ENCODE results near the gene EXOC1L. TPM values are rescaled to one million over a fixed set of nuclear protein-coding genes. Genes with fewer than 3 reads are reported as not detected.
A peak's percentile ranks its signal among the peaks of the same experiment; 100 is the strongest.

Gene EXOC1L
- total RNA-seq, 1 donor from 2014 or later = not detected

DNA sequence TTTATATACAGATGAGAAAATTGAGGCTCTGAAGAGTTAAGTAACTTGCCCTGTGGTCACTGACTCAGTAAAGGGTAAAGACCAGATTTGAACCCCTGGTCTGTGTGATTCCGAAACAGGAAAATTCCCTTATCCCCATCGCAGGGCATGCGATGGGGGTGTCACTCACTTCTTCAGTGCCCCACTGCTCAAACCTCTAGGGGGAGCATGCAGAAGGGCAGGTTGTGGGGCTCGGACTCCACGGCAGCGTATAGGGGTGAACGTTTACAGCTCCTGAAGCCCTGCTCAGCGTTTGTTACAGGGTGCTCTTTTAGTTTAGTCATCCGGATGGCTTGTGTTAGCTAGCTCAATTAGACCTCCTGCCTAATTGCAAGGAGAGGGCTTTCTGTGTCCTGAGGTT lies 30.1 kb downstream of the EXOC1L start:
- TF ChIP-seq, protein P1, sequence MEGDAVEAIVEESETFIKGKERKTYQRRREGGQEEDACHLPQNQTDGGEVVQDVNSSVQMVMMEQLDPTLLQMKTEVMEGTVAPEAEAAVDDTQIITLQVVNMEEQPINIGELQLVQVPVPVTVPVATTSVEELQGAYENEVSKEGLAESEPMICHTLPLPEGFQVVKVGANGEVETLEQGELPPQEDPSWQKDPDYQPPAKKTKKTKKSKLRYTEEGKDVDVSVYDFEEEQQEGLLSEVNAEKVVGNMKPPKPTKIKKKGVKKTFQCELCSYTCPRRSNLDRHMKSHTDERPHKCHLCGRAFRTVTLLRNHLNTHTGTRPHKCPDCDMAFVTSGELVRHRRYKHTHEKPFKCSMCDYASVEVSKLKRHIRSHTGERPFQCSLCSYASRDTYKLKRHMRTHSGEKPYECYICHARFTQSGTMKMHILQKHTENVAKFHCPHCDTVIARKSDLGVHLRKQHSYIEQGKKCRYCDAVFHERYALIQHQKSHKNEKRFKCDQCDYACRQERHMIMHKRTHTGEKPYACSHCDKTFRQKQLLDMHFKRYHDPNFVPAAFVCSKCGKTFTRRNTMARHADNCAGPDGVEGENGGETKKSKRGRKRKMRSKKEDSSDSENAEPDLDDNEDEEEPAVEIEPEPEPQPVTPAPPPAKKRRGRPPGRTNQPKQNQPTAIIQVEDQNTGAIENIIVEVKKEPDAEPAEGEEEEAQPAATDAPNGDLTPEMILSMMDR (conservative IDR thresholded peaks at IDR 0.05) = no peak
- Mint-ChIP-seq H3K36me3 (ENCODE audit: low read depth) (peaks cover 4% of the 10 kb centered on the region), H3K27ac (ENCODE audit: unreplicated experiment) (no peak overlapping the region), H3K4me1 (no peaks in the 10 kb centered on the region), H3K4me3 (no peak overlapping the region), H3K9me3 (peaks cover 5% of the 10 kb centered on the region), H3K27me3 (ENCODE audit: low read depth) (peaks cover 48% of the 10 kb centered on the region)
- DNase-seq (ENCODE audit: low read depth, low spot score) = no peak

GRCh38 chr4:55851885-55852284 lies 32.3 kb downstream of the EXOC1L start:
- Mint-ChIP-seq H3K4me3 (no peak overlapping the region), H3K27me3 (ENCODE audit: low read depth) (peaks cover 48% of the 10 kb centered on the region), H3K9me3 (peaks cover 5% of the 10 kb centered on the region), H3K27ac (ENCODE audit: unreplicated experiment) (no peak overlapping the region), H3K36me3 (ENCODE audit: low read depth) (peaks cover 4% of the 10 kb centered on the region), H3K4me1 (no peaks in the 10 kb centered on the region)
- no peak for DNase-seq (ENCODE audit: low read depth, low spot score)
- TF ChIP-seq, protein P1 (conservative IDR thresholded peaks at IDR 0.05) = no peak

DNA sequence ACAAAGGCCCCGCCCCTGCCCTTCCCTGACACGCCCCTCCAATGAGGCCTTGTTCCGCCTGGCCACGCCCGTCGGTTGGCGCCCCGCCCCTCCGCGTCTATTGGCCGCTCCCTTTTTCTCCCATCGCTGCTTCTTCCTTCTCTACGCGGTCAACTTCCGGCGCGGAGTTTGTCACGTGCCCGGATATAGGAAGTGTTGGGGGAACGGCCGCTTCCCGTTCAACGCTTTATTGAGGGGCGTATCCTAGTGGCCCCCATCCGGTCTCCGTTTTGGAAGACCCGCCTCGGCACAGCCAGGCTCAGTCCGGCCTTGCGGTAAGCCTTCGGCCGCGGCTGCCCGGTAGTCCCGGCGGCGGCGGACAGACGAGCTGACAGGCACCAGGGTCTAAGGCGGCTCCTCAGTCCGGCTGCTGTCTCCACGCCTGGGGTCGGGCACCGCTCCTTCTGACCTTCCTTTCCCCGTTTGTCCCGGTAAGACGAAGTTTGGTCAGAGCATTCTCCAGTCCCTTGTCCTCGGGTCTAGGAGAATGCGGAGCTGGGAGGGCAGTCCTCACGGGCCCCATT lies 34.0 kb downstream of the EXOC1L start, which contains the start of gene EXOC1:
Gene EXOC1, plus strand, starts transcription at position 165 of the 563 bp plus-strand sequence. CDS start 4,676 bp downstream, outside the sequence.
- Mint-ChIP-seq H3K27me3 (ENCODE audit: low read depth) (peaks cover 43% of the 10 kb centered on the region), H3K4me3 (peak within 1 kb of the TSS; percentile 20)

DNA sequence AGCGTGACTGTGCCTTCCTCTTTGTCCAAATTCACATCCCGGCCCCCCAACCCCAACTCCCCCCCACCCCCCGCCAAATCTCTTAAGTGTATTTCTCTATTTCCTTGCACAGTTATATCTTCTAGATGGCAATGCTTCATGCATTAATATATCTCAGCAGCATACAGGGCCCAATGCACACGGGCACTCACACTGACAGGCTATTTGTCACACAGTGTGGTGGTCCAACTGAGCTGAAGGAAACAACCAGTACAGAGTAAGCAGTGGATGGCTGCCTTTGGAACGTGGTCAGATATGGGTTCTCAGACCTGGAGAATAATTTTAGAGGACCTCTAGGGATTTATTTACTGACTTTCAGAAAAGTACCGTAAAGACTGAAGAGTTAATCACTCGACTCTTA lies 34.5 kb downstream of the EXOC1L start:
- H3K27me3 Mint-ChIP-seq (ENCODE audit: low read depth) = peaks cover 39% of the 10 kb centered on the region
- no peak overlapping the region for H3K4me3 Mint-ChIP-seq
- H3K36me3 Mint-ChIP-seq (ENCODE audit: low read depth) = peaks cover 4% of the 10 kb centered on the region
- H3K4me1 Mint-ChIP-seq = no peaks in the 10 kb centered on the region
- peaks cover 5% of the 10 kb centered on the region for H3K9me3 Mint-ChIP-seq
- no peak overlapping the region for H3K27ac Mint-ChIP-seq (ENCODE audit: unreplicated experiment)
- TF ChIP-seq, protein P1 (conservative IDR thresholded peaks at IDR 0.05) = no peak
- DNase-seq (ENCODE audit: low read depth, low spot score) = no peak

More for the DNA sequence above, 34.0 kb downstream of the EXOC1L start, which contains the start of gene EXOC1:
- Mint-ChIP-seq H3K4me1 (no peaks in the 10 kb centered on the region), H3K27ac (ENCODE audit: unreplicated experiment) (peak within 1 kb of the TSS; percentile 81), H3K36me3 (ENCODE audit: low read depth) (peaks cover 4% of the 10 kb centered on the region), H3K9me3 (peaks cover 5% of the 10 kb centered on the region)
- TF ChIP-seq, protein P1 (conservative IDR thresholded peaks at IDR 0.05) = no peak
- peak; percentile 97 for DNase-seq (ENCODE audit: low read depth, low spot score)

GRCh38 chr4:55857586-55857985 lies 38.0 kb downstream of the EXOC1L start:
- H3K9me3 Mint-ChIP-seq = peaks cover 5% of the 10 kb centered on the region
- DNase-seq (ENCODE audit: low read depth, low spot score) = no peak
- TF ChIP-seq, protein P1 (conservative IDR thresholded peaks at IDR 0.05) = no peak
- H3K4me3 Mint-ChIP-seq = no peak overlapping the region
- H3K27me3 Mint-ChIP-seq (ENCODE audit: low read depth) = peaks cover 5% of the 10 kb centered on the region
- no peaks in the 10 kb centered on the region for H3K4me1 Mint-ChIP-seq
- H3K36me3 Mint-ChIP-seq (ENCODE audit: low read depth) = peaks cover 4% of the 10 kb centered on the region
- no peak overlapping the region for H3K27ac Mint-ChIP-seq (ENCODE audit: unreplicated experiment)

All from neural crest cell (in vitro differentiated cells).